Kidney (tissue), 14 donors: ENCODE measurements around the gene FCAMR. TPM values are rescaled to one million over a fixed set of nuclear protein-coding genes. Genes with fewer than 3 reads are reported as not detected.

Experiments used
- DNase-seq, 5 donors: peaks; one replicate each; pipeline ENCODE4 v3.0.0-alpha.2; 2013 to 2020
- FAIRE-seq: peaks from 2 replicates; lab custom pipeline; 2012; peaks lifted over from hg19 to GRCh38; lab: Jason Lieb, UNC
- H3K27ac ChIP-seq, 2 donors: one replicate each; pipeline ENCODE4 v1.7.0; 2013; ENCODE audit warnings: low read depth in 2 of 2, low read length in 2 of 2, inconsistent platforms in 1 of 2
- H3K27me3 ChIP-seq: one replicate; pipeline ENCODE4 v1.7.1; 2013; ENCODE audit warnings: low read length, inconsistent platforms; ENCODE audit not compliant: control insufficient read depth, insufficient read depth
- H3K36me3 ChIP-seq, 3 donors: one replicate each; pipeline versions ENCODE4 v1.7.0 to v1.7.1; 2013; ENCODE audit warnings: low read length in 3 of 3, control low read depth in 1 of 3, inconsistent platforms in 1 of 3; ENCODE audit not compliant: insufficient read depth in 3 of 3, control insufficient read depth in 2 of 3
- H3K4me1 ChIP-seq, 3 donors: one replicate each; pipeline versions ENCODE4 v1.7.0 to v1.7.1; 2013; ENCODE audit warnings: low read length in 3 of 3, inconsistent platforms in 1 of 3, low read depth in 1 of 3; ENCODE audit not compliant: control insufficient read depth in 2 of 3, insufficient read depth in 2 of 3
- H3K4me3 ChIP-seq, 3 donors: one replicate each; pipeline versions ENCODE4 v1.7.0 to v1.8.1; 2013; ENCODE audit warnings: low read length in 3 of 3, control low read depth in 1 of 3, inconsistent platforms in 1 of 3
- H3K9ac ChIP-seq, 3 donors: one replicate each; pipeline versions ENCODE4 v1.7.0 to v1.7.1; 2013; ENCODE audit warnings: low read length in 3 of 3, control low read depth in 1 of 3, inconsistent platforms in 1 of 3
- H3K9me3 ChIP-seq, 3 donors: one replicate each; pipeline versions ENCODE4 v1.7.0 to v1.7.1; 2013; ENCODE audit warnings: low read length in 3 of 3, control low read depth in 1 of 3, inconsistent platforms in 1 of 3; ENCODE audit not compliant: control insufficient read depth in 2 of 3, insufficient read depth in 1 of 3
- intact Hi-C: fragments of 100-400 bp; cut with DNase I; formaldehyde crosslinking; loops from one replicate; pipeline ENCODE4 v1.11.1; 2022
- polyA plus RNA-seq: library from polyadenylated mRNA; stranded (reverse); fragments of 350-450 nt; fragmentation: Illumina TruSeq; extraction: RNeasy Lipid Tissue Mini Kit (QIAGEN cat#74804); gene quantifications from one replicate; pipeline ENCODE4 v1.2.3, GENCODE V29; 2014; ENCODE audit warnings: low read depth, low replicate concordance; ENCODE audit not compliant: insufficient read depth
- total RNA-seq: library from RNA; stranded (reverse); fragmentation: NEBNext Ultra II Directional; extraction: Animal tissue kit (Norgen Biotek cat#: 25700); gene quantifications from one replicate; pipeline ENCODE4 v1.2.1, GENCODE V29; 2021
- TF ChIP-seq, protein P1 (sequence below): IDR thresholded peaks from 3 replicates; pipeline ENCODE4 v1.5.1; 2012; ENCODE audit warnings: mild to moderate bottlenecking, moderate library complexity, borderline replicate concordance; ENCODE audit not compliant: insufficient read depth; ENCODE audit errors: extremely low read depth
- donor health status: control.
- donor health status: control.
- donor health status: control.
- donor health status: control.
- donor health status: control.
- donor health status: DM: yes; HTN: yes; CAD: no.
- donor health status: Normal renal cell carcinoma (clear cell type).

Gene FCAMR
- total and polyA plus RNA-seq, 2 donors from 2014 or later, result 1.8 to 34.6 TPM

DNA sequence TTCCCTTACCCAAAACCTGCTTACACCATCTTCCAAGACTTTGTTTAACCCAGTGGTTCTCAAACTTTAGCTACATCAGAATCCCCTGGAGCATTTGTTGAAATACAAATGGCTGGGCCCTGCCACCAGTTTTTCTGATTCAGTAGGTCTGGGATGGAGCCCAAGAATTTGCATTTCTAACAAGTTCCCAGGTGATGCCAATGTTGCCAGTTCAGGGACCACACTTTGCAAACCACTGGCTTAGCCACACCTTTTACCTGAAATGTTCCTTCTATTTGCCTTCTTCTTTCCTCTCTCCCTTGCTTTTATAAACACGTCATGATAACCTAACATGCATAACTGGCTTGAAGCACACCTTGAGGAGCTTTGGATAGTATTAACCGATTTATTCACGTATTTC lies 16.1 kb upstream of the FCAMR start:
- no peaks in the 10 kb centered on the region for H3K27me3 ChIP-seq
- no peak overlapping the region for H3K4me3 ChIP-seq
- no peak overlapping the region for H3K9ac ChIP-seq
- no peaks in the 10 kb centered on the region for H3K36me3 ChIP-seq
- DNase-seq, result no peak
- no peaks in the 10 kb centered on the region for H3K9me3 ChIP-seq
- H3K27ac ChIP-seq, result no peak overlapping the region
- FAIRE-seq, result no peak
- H3K4me1 ChIP-seq, result no peaks in the 10 kb centered on the region
- intact Hi-C loops, result no loop called here
- TF ChIP-seq, protein P1, sequence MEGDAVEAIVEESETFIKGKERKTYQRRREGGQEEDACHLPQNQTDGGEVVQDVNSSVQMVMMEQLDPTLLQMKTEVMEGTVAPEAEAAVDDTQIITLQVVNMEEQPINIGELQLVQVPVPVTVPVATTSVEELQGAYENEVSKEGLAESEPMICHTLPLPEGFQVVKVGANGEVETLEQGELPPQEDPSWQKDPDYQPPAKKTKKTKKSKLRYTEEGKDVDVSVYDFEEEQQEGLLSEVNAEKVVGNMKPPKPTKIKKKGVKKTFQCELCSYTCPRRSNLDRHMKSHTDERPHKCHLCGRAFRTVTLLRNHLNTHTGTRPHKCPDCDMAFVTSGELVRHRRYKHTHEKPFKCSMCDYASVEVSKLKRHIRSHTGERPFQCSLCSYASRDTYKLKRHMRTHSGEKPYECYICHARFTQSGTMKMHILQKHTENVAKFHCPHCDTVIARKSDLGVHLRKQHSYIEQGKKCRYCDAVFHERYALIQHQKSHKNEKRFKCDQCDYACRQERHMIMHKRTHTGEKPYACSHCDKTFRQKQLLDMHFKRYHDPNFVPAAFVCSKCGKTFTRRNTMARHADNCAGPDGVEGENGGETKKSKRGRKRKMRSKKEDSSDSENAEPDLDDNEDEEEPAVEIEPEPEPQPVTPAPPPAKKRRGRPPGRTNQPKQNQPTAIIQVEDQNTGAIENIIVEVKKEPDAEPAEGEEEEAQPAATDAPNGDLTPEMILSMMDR, result no peak

- no peak for FAIRE-seq
- intact Hi-C loops, result no loop called here
- no peak overlapping the region for H3K27ac ChIP-seq
Measured at GRCh38 chr1:206985162-206985749, 15.0 kb upstream of the FCAMR start.

DNA sequence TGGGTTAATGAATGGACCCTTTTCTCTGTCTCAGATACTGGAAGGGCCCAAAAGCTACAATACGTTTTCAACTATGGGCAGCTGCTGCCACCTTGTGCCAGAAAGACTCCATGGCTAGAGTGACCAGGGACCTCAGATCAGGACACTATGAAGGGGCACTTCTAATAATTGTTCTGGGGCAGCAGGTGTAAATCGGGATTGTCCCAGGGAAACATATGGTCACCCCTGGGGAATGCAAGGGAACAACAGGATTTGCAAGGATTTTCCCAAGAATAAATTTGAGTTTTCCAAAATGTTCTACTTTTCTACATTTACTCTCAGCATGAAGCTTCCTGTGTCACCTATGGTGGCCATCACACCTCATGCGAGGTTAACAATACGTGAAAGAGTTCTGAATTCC lies 12.0 kb upstream of the FCAMR start:
- Histone ChIP-seq H3K36me3 (no peaks in the 10 kb centered on the region), H3K9me3 (no peaks in the 10 kb centered on the region), H3K4me1 (no peaks in the 10 kb centered on the region), H3K9ac (no peak overlapping the region), H3K27me3 (no peaks in the 10 kb centered on the region), H3K27ac (no peak overlapping the region), H3K4me3 (no peak overlapping the region)
- intact Hi-C loops, result no loop called here
- DNase-seq, result peak in 4 of 5 donors; percentile 57 to 80 (median 72)
- no peak for FAIRE-seq
- TF ChIP-seq, protein P1, result peak; percentile 84

More at GRCh38 chr1:206985162-206985749, 15.0 kb upstream of the FCAMR start:
- no peaks in the 10 kb centered on the region for H3K27me3 ChIP-seq
- DNase-seq, result no peak
- no peak overlapping the region for H3K4me3 ChIP-seq
- H3K9ac ChIP-seq, result no peak overlapping the region
- no peaks in the 10 kb centered on the region for H3K4me1 ChIP-seq
- TF ChIP-seq, protein P1, result no peak
- no peaks in the 10 kb centered on the region for H3K9me3 ChIP-seq
- no peaks in the 10 kb centered on the region for H3K36me3 ChIP-seq
